Adrenal gland (tissue), 12 donors: Measurements from ENCODE around the gene CMTR1. TPM values are rescaled to one million over a fixed set of nuclear protein-coding genes. Genes with fewer than 3 reads are reported as not detected.

Experiments used
- DNase-seq, 7 donors: peaks; one replicate each; pipeline ENCODE4 v3.0.0-alpha.2; 2019 to 2020
- H3K27ac ChIP-seq, 5 donors: fragments of 200-600 bp; sonication (generic) in 4 of 5; 1 replicate in 3 of 5; 2 replicates in 2 of 5; pipeline versions ENCODE4 v1.5.1 to v1.8.0; 2016 to 2020; ENCODE audit warnings: mild to moderate bottlenecking in 1 of 5
- H3K27me3 ChIP-seq: fragments of 200-600 bp; 2 replicates; pipeline ENCODE4 v1.8.0; 2021
- H3K36me3 ChIP-seq, 2 donors: fragments of 200-600 bp; replicated peaks in 1 of 2; 1 replicate in 1 of 2; 2 replicates in 1 of 2; pipeline versions ENCODE4 v1.5.1 to v1.8.0; 2018 to 2022
- H3K4me1 ChIP-seq, 2 donors: fragments of 200-600 bp; replicated peaks in 1 of 2; 1 replicate in 1 of 2; 2 replicates in 1 of 2; pipeline versions ENCODE4 v1.5.1 to v1.8.0; 2018 to 2021
- H3K4me3 ChIP-seq, 4 donors: fragments of 200-600 bp; sonication (generic) in 3 of 4; one replicate each; pipeline ENCODE4 v1.5.1; 2016 to 2018
- H3K9me3 ChIP-seq, 3 donors: fragments of 200-600 bp; sonication (generic) in 1 of 3; replicated peaks in 1 of 3; 1 replicate in 2 of 3; 2 replicates in 1 of 3; pipeline versions ENCODE4 v1.5.1 to v1.8.0; 2016 to 2021
- CTCF ChIP-seq, 6 experiments: fragments of 450-650 bp in 4 of 6; fragments of 200-600 bp in 2 of 6; sonication (generic) in 1 of 6; IDR thresholded peaks; 1 replicate in 5 of 6; 2 replicates in 1 of 6; pipeline versions ENCODE4 v1.5.1 to v1.8.0; 2016 to 2021; ENCODE audit warnings: antibody characterized with exemption in 6 of 6, mild to moderate bottlenecking in 2 of 6, moderate library complexity in 1 of 6
- POLR2A ChIP-seq, 2 donors: fragments of 450-650 bp; IDR thresholded peaks; one replicate each; pipeline ENCODE4 v1.6.1; 2017; ENCODE audit warnings: antibody characterized with exemption in 2 of 2, mild to moderate bottlenecking in 2 of 2, moderate library complexity in 1 of 2
- WGBS, 4 donors: extraction: QIAGEN DNeasy Blood & Tissue Kit in 2 of 4; methylation state at CpG; one replicate each; pipeline versions ENCODE4 v1.1.5 to v1.1.7; 2013 to 2017; 5-methylcytosine and 5-hydroxymethylcytosine counted together
- intact Hi-C, 2 donors: fragments of 100-400 bp; cut with DNase I; formaldehyde crosslinking; loops; one replicate each; pipeline versions ENCODE4 v1.14.1 to v1.15.0; 2022 to 2023
- polyA plus RNA-seq, 3 donors: library from polyadenylated mRNA; stranded (reverse); fragments of 200-250 nt in 2 of 3; fragments of 350-450 nt in 1 of 3; fragmentation: Illumina TruSeq in 1 of 3; extraction: RNeasy Lipid Tissue Mini Kit (QIAGEN cat#74804) in 1 of 3; gene quantifications; one replicate each; pipeline ENCODE4 v1.2.3, GENCODE V29; 2013 to 2014
- total RNA-seq, 9 donors: library from RNA; depleted of rRNA in 4 of 9; stranded (reverse); fragments of >200 nt in 4 of 9; fragments of 120-200 nt in 1 of 9; fragmentation: NEBNext Ultra II Directional in 1 of 9; extraction: Animal tissue kit (Norgen Biotek cat#: 25700) in 1 of 9; gene quantifications; one replicate each; pipeline versions ENCODE4 v1.1.0 to v1.2.4, GENCODE V29; 2013 to 2023
- donor health status: healthy with polysubstance abuse.
- donor health status: Bipolar disorder and iron deficiency.
- donor health status: DM: yes; HTN: yes; CAD: no.
- donor health status: DM: no; HTN: no; CAD: no.
- donor health status: DM: no; HTN: no; CAD: no.
- donor health status: DM: yes; HTN: yes; CAD: no.

Gene CMTR1
- total and polyA plus RNA-seq, 12 donors = 21.0 to 48.1 (median 31.9) TPM

- DNase-seq = no peak
- Histone ChIP-seq H3K27ac (no peak overlapping the region), H3K36me3 (no peaks in the 10 kb centered on the region), H3K4me1 (no peaks in the 10 kb centered on the region), H3K4me3 (no peak overlapping the region), H3K27me3 (no peaks in the 10 kb centered on the region), H3K9me3 (no peaks in the 10 kb centered on the region)
- 58 to 76% (median 69%) methylated on average over 3 to 4 of the region's 4 CpGs for WGBS, 4 donors
- intact Hi-C loops = no loop called here
- TF ChIP-seq POLR2A (IDR thresholded peaks at IDR 0.05) (no peak), CTCF (IDR thresholded peaks at IDR 0.05) (no peak)
Observed at GRCh38 chr6:37507690-37508421, 74.8 kb downstream of the CMTR1 start.

- no peaks in the 10 kb centered on the region for H3K36me3 ChIP-seq
- DNase-seq = no peak
- no peak overlapping the region for H3K27ac ChIP-seq
- intact Hi-C loops = no loop called here
- H3K9me3 ChIP-seq = no peaks in the 10 kb centered on the region
- H3K4me1 ChIP-seq = peaks cover 0 to 6% of the 10 kb centered on the region in 2 donors
- H3K27me3 ChIP-seq = no peaks in the 10 kb centered on the region
- TF ChIP-seq POLR2A (IDR thresholded peaks at IDR 0.05) (no peak), CTCF (IDR thresholded peaks at IDR 0.05) (no peak)
- H3K4me3 ChIP-seq = no peak overlapping the region
- WGBS, 4 donors = 86 to 94% (median 90%) methylated on average over 5 of the region's 5 CpGs
Observed at GRCh38 chr6:37511201-37511600, 78.2 kb downstream of the CMTR1 start.

- WGBS, 4 donors = 67 to 71% (median 69%) methylated on average over 10 to 16 of the region's 16 CpGs
- Histone ChIP-seq H3K4me3 (no peak overlapping the region), H3K9me3 (no peaks in the 10 kb centered on the region), H3K36me3 (no peaks in the 10 kb centered on the region), H3K27me3 (no peaks in the 10 kb centered on the region), H3K4me1 (peaks cover 0 to 9% of the 10 kb centered on the region in 2 donors), H3K27ac (no peak overlapping the region)
- no peak for TF ChIP-seq CTCF (IDR thresholded peaks at IDR 0.05)
- no peak for TF ChIP-seq POLR2A (IDR thresholded peaks at IDR 0.05)
- no peak for DNase-seq
- intact Hi-C loops = no loop called here
Observed at GRCh38 chr6:37511910-37512399, 78.9 kb downstream of the CMTR1 start.

GRCh38 chr6:37512400-37513011 is 79.5 kb downstream of the CMTR1 start:
- no peaks in the 10 kb centered on the region for H3K27me3 ChIP-seq
- WGBS, 4 donors = 51 to 64% (median 61%) methylated on average over 12 of the region's 12 CpGs
- DNase-seq = no peak
- peaks cover 0 to 9% of the 10 kb centered on the region in 2 donors for H3K4me1 ChIP-seq
- no peak for TF ChIP-seq POLR2A (IDR thresholded peaks at IDR 0.05)
- no peak for TF ChIP-seq CTCF (IDR thresholded peaks at IDR 0.05)
- no peak overlapping the region for H3K4me3 ChIP-seq
- no peaks in the 10 kb centered on the region for H3K36me3 ChIP-seq
- intact Hi-C loops = no loop called here
- H3K27ac ChIP-seq = no peak overlapping the region
- H3K9me3 ChIP-seq = no peaks in the 10 kb centered on the region
